Measurements from ENCODE around the gene ZNF862.

The ZNF862 gene

DNA sequence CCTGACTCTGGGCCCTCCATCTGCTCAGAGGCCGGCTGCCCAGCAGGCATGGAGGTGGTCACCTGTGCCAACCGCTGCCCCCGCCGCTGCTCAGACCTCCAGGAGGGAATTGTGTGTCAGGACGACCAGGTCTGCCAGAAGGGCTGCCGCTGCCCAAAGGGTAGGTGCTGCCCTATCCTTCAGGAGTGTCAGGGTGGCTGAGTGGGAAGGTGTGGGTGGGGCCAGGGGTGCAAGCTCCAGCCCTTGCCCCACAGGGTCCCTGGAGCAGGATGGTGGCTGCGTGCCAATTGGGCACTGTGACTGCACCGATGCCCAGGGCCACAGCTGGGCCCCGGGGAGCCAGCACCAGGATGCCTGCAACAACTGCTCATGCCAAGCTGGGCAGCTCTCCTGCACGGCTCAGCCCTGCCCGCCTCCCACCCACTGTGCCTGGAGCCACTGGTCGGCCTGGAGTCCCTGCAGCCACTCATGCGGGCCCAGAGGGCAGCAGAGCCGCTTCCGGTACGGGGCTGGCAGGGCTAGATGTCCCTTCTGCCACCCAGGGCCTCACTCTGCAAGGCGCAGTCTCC, 17.5 kb upstream of the ZNF862 start:
- Histone ChIP-seq H3K27me3 (ENCODE audit: control insufficient read depth, insufficient read depth, low read length) (no peaks in the 10 kb centered on the region), H3K36me3 (ENCODE audit: control insufficient read depth, insufficient read depth, low read length) (no peaks in the 10 kb centered on the region), H3K9me3 (ENCODE audit: control insufficient read depth, insufficient read depth, low read length) (no peaks in the 10 kb centered on the region), H3K9ac (ENCODE audit: low read depth, low read length) (no peak overlapping the region), H3K4me1 (ENCODE audit: control insufficient read depth, insufficient read depth, low read length) (no peaks in the 10 kb centered on the region), H3K4me3 (ENCODE audit: low read depth, low read length) (no peak overlapping the region)

DNA sequence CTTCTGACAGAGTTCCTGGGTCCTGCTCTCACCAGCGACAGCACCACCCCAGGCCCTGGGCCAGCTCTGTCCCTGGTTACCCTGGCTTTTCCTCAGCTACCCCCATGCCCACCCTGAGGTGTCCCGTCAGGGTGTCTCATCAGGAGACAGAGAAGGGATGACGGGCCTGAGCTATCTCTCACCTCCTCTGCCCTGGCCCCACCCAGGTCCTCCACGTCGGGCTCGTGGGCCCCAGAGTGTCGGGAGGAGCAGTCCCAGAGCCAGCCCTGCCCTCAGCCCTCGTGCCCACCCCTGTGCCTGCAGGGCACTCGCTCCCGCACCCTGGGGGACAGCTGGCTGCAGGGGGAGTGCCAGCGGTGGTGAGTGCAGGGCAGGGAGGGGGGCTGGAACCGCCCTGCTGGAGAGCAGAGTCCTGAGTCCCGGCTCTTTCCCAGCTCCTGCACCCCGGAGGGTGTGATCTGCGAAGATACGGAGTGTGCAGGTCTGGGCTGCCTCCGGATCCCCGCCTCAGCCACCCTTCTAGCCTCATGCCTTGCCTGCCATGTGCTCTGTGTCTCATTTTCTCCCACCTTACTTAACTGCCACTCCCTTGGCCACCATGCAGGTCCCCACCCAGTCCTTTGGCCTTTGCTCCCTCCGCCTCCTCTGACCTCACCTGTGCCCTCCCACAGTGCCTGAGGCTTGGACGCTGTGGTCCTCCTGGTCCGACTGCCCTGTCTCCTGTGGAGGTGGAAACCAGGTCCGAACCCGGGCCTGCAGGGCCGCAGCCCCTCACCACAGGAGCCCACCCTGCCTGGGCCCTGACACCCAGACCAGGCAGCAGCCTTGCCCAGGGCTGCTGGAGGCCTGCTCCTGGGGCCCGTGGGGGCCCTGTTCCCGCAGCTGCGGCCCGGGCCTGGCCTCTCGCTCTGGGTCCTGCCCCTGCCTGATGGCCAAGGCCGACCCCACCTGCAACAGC, 16.7 kb upstream of the ZNF862 start:
- no peaks in the 10 kb centered on the region for H3K27me3 ChIP-seq (ENCODE audit: control insufficient read depth, insufficient read depth, low read length)
- no peak overlapping the region for H3K9ac ChIP-seq (ENCODE audit: low read depth, low read length)
- no peaks in the 10 kb centered on the region for H3K4me1 ChIP-seq (ENCODE audit: control insufficient read depth, insufficient read depth, low read length)
- H3K9me3 ChIP-seq (ENCODE audit: control insufficient read depth, insufficient read depth, low read length): no peaks in the 10 kb centered on the region
- no peaks in the 10 kb centered on the region for H3K36me3 ChIP-seq (ENCODE audit: control insufficient read depth, insufficient read depth, low read length)
- no peak overlapping the region for H3K4me3 ChIP-seq (ENCODE audit: low read depth, low read length)

DNA sequence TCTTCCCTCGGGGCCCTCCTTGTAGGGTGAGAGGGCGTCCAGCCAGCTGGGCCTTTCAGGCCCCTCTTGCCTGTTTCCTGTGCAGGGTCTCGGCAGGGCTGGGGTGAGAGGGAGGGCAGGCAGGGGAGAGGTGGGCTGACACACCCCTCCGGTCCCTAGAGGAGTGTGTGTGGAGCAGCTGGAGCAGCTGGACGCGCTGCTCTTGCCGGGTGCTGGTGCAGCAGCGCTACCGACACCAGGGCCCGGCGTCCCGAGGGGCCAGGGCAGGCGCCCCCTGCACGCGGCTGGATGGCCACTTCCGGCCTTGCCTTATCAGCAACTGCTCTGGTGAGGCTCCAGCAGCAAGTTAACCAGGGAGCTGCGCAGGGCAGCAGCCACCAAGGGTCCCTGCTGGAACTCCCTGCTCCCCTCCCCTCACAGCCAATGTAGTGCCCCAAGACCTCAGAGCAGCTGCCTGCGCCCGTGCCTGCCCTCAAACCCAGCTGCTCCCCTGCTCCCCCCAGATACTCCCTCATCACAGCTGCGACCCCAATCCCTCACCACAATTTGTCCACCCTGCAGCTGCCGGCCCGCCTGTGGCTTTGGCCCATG, 15.7 kb upstream of the ZNF862 start:
- no peaks in the 10 kb centered on the region for H3K27me3 ChIP-seq (ENCODE audit: control insufficient read depth, insufficient read depth, low read length)
- no peaks in the 10 kb centered on the region for H3K4me1 ChIP-seq (ENCODE audit: control insufficient read depth, insufficient read depth, low read length)
- H3K4me3 ChIP-seq (ENCODE audit: low read depth, low read length): no peak overlapping the region
- no peaks in the 10 kb centered on the region for H3K36me3 ChIP-seq (ENCODE audit: control insufficient read depth, insufficient read depth, low read length)
- H3K9me3 ChIP-seq (ENCODE audit: control insufficient read depth, insufficient read depth, low read length): no peaks in the 10 kb centered on the region
- no peak overlapping the region for H3K9ac ChIP-seq (ENCODE audit: low read depth, low read length)

DNA sequence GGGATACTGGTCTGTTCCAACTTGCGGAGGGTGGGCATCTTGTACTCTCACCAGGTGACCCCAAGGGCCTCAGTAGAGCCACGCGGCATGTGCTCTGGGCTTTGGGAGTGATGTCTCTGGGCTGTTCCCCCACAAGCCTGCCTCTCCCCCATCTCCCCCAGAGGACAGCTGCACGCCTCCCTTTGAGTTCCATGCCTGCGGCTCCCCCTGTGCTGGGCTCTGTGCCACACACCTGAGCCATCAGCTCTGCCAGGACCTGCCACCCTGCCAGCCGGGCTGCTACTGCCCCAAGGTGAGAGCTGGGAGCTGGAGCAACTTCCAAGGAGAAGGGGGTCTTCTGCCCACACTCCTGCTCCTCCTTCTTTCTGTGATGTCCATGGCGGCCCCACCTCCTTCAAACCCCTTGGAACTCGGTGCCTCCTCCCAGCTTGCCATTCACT, 15.0 kb upstream of the ZNF862 start:
- no peaks in the 10 kb centered on the region for H3K4me1 ChIP-seq (ENCODE audit: control insufficient read depth, insufficient read depth, low read length)
- H3K4me3 ChIP-seq (ENCODE audit: low read depth, low read length): no peak overlapping the region
- no peaks in the 10 kb centered on the region for H3K27me3 ChIP-seq (ENCODE audit: control insufficient read depth, insufficient read depth, low read length)
- no peaks in the 10 kb centered on the region for H3K9me3 ChIP-seq (ENCODE audit: control insufficient read depth, insufficient read depth, low read length)
- no peaks in the 10 kb centered on the region for H3K36me3 ChIP-seq (ENCODE audit: control insufficient read depth, insufficient read depth, low read length)
- H3K9ac ChIP-seq (ENCODE audit: low read depth, low read length): no peak overlapping the region

DNA sequence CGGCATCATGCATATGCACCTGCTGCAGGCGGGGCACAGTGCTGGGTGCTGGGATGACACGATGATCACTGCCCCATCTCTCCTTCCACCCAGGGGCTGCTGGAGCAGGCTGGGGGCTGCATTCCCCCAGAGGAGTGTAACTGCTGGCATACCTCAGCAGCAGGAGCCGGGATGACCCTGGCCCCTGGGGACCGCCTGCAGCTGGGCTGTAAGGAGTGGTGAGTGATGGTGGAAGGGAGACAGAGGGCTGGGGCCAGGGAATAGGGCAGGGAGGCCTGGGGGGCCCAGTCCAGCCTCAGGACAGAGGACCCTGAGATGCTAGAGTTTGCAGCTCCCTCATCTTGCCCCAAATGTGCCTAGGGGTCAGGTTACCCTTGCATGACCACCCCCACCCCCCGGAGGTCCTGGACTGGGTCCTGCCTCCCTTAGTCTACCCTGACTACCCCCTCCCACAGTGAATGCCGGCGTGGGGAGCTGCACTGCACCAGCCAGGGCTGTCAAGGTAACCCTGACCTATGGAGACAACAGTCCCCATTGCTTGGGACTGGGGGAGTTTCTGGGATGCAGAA, 14.5 kb upstream of the ZNF862 start:
- Histone ChIP-seq H3K9ac (ENCODE audit: low read depth, low read length) (no peak overlapping the region), H3K9me3 (ENCODE audit: control insufficient read depth, insufficient read depth, low read length) (no peaks in the 10 kb centered on the region), H3K4me3 (ENCODE audit: low read depth, low read length) (no peak overlapping the region), H3K27me3 (ENCODE audit: control insufficient read depth, insufficient read depth, low read length) (no peaks in the 10 kb centered on the region), H3K4me1 (ENCODE audit: control insufficient read depth, insufficient read depth, low read length) (no peaks in the 10 kb centered on the region), H3K36me3 (ENCODE audit: control insufficient read depth, insufficient read depth, low read length) (no peaks in the 10 kb centered on the region)

DNA sequence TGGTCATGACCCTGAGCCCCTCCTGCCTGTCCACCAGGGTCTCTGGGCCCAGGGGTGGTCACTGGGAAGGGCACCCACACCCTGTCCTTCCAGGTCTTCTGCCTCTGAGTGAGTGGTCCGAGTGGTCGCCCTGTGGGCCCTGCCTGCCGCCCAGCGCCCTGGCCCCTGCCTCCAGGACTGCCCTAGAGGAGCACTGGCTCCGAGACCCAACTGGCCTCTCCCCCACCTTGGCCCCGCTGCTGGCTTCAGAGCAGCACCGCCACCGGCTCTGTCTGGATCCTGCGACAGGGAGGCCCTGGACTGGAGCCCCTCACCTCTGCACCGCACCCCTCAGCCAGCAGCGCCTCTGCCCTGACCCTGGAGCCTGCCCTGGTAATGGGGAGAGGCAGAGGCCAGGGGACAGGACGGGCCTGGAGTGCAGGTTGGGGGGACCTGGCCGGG, 13.9 kb upstream of the ZNF862 start:
- no peaks in the 10 kb centered on the region for H3K4me1 ChIP-seq (ENCODE audit: control insufficient read depth, insufficient read depth, low read length)
- H3K9me3 ChIP-seq (ENCODE audit: control insufficient read depth, insufficient read depth, low read length): no peaks in the 10 kb centered on the region
- no peaks in the 10 kb centered on the region for H3K27me3 ChIP-seq (ENCODE audit: control insufficient read depth, insufficient read depth, low read length)
- no peaks in the 10 kb centered on the region for H3K36me3 ChIP-seq (ENCODE audit: control insufficient read depth, insufficient read depth, low read length)
- H3K4me3 ChIP-seq (ENCODE audit: low read depth, low read length): no peak overlapping the region
- no peak overlapping the region for H3K9ac ChIP-seq (ENCODE audit: low read depth, low read length)

DNA sequence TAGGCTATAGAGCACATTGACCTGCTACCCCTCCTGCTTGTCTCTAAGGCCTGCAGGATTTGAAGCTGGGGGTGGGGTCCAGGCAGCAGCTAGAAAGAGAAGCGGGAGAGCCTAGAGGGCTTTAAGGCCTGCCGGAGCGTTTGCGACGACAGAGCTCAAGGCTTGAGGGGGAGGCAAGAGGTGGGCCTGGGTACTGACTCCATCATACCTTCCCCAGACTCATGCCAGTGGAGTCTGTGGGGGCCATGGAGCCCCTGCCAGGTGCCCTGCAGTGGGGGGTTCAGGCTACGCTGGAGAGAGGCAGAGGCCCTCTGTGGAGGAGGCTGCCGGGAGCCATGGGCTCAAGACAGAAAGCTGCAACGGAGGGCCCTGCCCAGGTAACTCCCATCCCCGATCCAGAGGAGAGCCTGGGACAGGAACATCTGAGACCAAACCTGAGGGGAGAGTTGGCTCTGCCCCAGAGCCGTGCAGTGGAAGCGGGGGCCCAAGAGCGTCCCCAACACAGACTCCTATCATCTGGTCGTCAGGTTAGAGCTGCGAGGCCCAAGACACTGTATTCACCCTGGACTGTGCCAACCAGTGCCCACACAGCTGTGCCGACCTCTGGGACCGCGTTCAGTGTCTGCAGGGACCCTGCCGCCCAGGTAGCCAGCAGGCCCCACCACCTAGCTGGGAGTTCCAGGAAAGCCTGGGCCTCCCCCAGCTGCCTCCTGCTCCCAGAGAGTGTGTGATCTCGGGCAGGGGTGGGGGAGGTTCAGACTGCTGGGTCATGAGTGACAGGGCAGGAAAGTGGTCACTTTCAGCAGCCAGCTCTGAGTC, 13.2 kb upstream of the ZNF862 start:
- H3K9ac ChIP-seq (ENCODE audit: low read depth, low read length): no peak overlapping the region
- H3K4me3 ChIP-seq (ENCODE audit: low read depth, low read length): no peak overlapping the region
- no peaks in the 10 kb centered on the region for H3K4me1 ChIP-seq (ENCODE audit: control insufficient read depth, insufficient read depth, low read length)
- no peaks in the 10 kb centered on the region for H3K36me3 ChIP-seq (ENCODE audit: control insufficient read depth, insufficient read depth, low read length)
- no peaks in the 10 kb centered on the region for H3K27me3 ChIP-seq (ENCODE audit: control insufficient read depth, insufficient read depth, low read length)
- no peaks in the 10 kb centered on the region for H3K9me3 ChIP-seq (ENCODE audit: control insufficient read depth, insufficient read depth, low read length)

DNA sequence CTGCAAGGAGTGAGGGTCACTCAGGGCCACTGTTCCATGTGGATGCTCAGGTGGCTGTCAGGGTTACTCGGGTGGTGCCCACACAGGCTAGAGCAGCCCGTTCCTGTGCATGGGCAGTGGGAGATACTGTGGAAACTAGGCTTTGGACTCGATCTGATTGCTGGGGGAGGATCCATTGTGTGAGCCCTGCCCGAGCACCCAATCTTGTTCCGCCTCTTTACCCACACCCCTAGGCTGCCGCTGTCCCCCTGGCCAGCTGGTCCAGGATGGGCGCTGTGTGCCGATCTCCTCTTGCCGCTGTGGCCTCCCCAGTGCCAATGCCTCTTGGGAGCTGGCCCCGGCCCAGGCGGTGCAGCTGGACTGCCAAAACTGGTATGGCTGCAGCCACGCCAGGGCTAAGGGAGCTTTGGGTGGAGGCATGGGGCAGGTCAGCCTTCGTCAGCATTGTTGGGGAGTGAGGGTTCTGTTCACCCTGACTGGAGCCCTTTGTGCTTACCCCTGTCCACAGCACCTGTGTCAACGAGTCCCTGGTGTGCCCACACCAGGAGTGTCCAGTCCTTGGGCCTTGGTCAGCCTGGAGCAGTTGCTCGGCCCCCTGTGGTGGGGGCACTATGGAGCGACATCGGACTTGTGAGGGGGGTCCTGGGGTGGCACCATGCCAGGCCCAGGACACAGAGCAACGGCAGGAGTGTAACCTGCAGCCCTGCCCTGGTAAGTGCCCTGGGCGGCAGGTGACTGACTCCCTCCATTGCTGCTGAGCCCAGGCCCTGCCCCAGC, 12.4 kb upstream of the ZNF862 start:
- Histone ChIP-seq H3K4me1 (ENCODE audit: control insufficient read depth, insufficient read depth, low read length) (no peaks in the 10 kb centered on the region), H3K36me3 (ENCODE audit: control insufficient read depth, insufficient read depth, low read length) (no peaks in the 10 kb centered on the region), H3K9me3 (ENCODE audit: control insufficient read depth, insufficient read depth, low read length) (no peaks in the 10 kb centered on the region), H3K27me3 (ENCODE audit: control insufficient read depth, insufficient read depth, low read length) (no peaks in the 10 kb centered on the region), H3K4me3 (ENCODE audit: low read depth, low read length) (no peak overlapping the region), H3K9ac (ENCODE audit: low read depth, low read length) (no peak overlapping the region)

DNA sequence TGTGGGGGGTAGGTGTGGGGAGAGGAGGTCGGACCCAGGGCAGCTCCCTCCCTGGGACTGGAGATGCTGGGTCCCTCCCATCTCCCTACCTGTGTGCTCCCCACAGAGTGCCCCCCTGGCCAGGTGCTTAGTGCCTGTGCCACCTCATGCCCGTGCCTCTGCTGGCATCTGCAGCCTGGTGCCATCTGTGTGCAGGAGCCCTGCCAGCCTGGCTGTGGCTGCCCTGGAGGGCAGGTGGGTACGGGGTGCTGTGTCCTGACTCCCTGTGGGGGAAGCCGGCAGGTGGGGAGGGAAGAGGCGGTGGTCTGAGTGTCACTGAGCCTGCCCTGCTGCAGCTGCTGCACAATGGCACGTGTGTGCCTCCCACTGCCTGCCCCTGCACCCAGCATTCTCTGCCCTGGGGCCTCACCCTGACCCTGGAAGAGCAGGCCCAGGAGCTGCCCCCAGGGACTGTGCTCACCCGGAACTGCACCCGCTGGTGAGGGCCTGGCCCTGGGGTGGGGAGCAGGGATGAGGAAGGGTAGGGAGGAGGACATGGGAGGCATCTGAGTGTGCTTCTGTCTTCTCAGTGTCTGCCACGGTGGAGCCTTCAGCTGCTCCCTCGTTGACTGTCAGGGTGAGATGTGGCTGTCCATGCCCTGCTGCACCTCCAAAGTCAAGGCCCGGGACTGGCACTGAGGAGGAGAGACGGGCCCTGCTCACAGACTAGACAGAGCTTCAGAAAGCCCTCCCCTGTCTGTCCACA, 11.7 kb upstream of the ZNF862 start:
- Histone ChIP-seq H3K4me3 (ENCODE audit: low read depth, low read length) (no peak overlapping the region), H3K4me1 (ENCODE audit: control insufficient read depth, insufficient read depth, low read length) (no peaks in the 10 kb centered on the region), H3K27me3 (ENCODE audit: control insufficient read depth, insufficient read depth, low read length) (no peaks in the 10 kb centered on the region), H3K36me3 (ENCODE audit: control insufficient read depth, insufficient read depth, low read length) (no peaks in the 10 kb centered on the region), H3K9me3 (ENCODE audit: control insufficient read depth, insufficient read depth, low read length) (no peaks in the 10 kb centered on the region), H3K9ac (ENCODE audit: low read depth, low read length) (no peak overlapping the region)

All from iPS-15b (cell line).